ENCODE data around the gene CLMN.

The CLMN gene

GRCh38 chr14:95264271-95264973 lies 55.3 kb downstream of the CLMN start:
- FAIRE-seq, result no peak
- no peak for DNase-seq (ENCODE audit: insufficient read length, low spot score)

GRCh38 chr14:95263527-95264231 lies 56.0 kb downstream of the CLMN start:
- DNase-seq (ENCODE audit: insufficient read length, low spot score) (no peak), FAIRE-seq (no peak)

- FAIRE-seq (no peak), DNase-seq (ENCODE audit: insufficient read length, low spot score) (no peak)
These were observed 57.2 kb downstream of the CLMN start for GRCh38 chr14:95262511-95262891.

GRCh38 chr14:95261616-95262510 lies 57.8 kb downstream of the CLMN start:
- DNase-seq (ENCODE audit: insufficient read length, low spot score) (no peak), FAIRE-seq (no peak)

GRCh38 chr14:95260537-95261361 lies 59.0 kb downstream of the CLMN start:
- no peak for FAIRE-seq

GRCh38 chr14:95258754-95259593 lies 60.7 kb downstream of the CLMN start:
- no peak for DNase-seq (ENCODE audit: insufficient read length, low spot score)
- peak; percentile 97 for FAIRE-seq

More at GRCh38 chr14:95260537-95261361, 59.0 kb downstream of the CLMN start:
- no peak for DNase-seq (ENCODE audit: insufficient read length, low spot score)

- FAIRE-seq, result no peak
- DNase-seq (ENCODE audit: insufficient read length, low spot score), result no peak
These were observed 61.6 kb downstream of the CLMN start for GRCh38 chr14:95258156-95258555.

GRCh38 chr14:95257521-95257920 lies 62.2 kb downstream of the CLMN start:
- DNase-seq (ENCODE audit: insufficient read length, low spot score) (no peak), FAIRE-seq (no peak)

- no peak for DNase-seq (ENCODE audit: insufficient read length, low spot score)
- no peak for FAIRE-seq
These were observed 63.0 kb downstream of the CLMN start for GRCh38 chr14:95256776-95257060.

GRCh38 chr14:95256002-95256775 lies 63.5 kb downstream of the CLMN start:
- FAIRE-seq (no peak), DNase-seq (ENCODE audit: insufficient read length, low spot score) (no peak)

- peak; percentile 70 for FAIRE-seq
- DNase-seq (ENCODE audit: insufficient read length, low spot score), result peak; percentile 68
These were observed 64.2 kb downstream of the CLMN start for GRCh38 chr14:95255487-95255886.

- no peak for DNase-seq (ENCODE audit: insufficient read length, low spot score)
- FAIRE-seq, result no peak
These were observed 64.7 kb downstream of the CLMN start for GRCh38 chr14:95255013-95255412.

- DNase-seq (ENCODE audit: insufficient read length, low spot score) (no peak), FAIRE-seq (no peak)
These were observed 65.4 kb downstream of the CLMN start for GRCh38 chr14:95254288-95254687.

- peak; percentile 13 for FAIRE-seq
- DNase-seq (ENCODE audit: insufficient read length, low spot score), result no peak
These were observed 66.6 kb downstream of the CLMN start for GRCh38 chr14:95253039-95253630.

- DNase-seq (ENCODE audit: insufficient read length, low spot score), result no peak
- FAIRE-seq, result no peak
These were observed 67.5 kb downstream of the CLMN start for GRCh38 chr14:95252219-95252618.

GRCh38 chr14:95250936-95251335 lies 68.8 kb downstream of the CLMN start:
- FAIRE-seq, result peak; percentile 66

GRCh38 chr14:95250140-95250769 lies 69.5 kb downstream of the CLMN start:
- FAIRE-seq, result no peak

More at GRCh38 chr14:95250936-95251335, 68.8 kb downstream of the CLMN start:
- DNase-seq (ENCODE audit: insufficient read length, low spot score), result no peak

GRCh38 chr14:95248432-95248831 lies 71.3 kb downstream of the CLMN start:
- FAIRE-seq, result peak; percentile 58
- DNase-seq (ENCODE audit: insufficient read length, low spot score), result no peak

More at GRCh38 chr14:95250140-95250769, 69.5 kb downstream of the CLMN start:
- DNase-seq (ENCODE audit: insufficient read length, low spot score), result no peak

Data from HTR-8/SVneo (cell line).